GM19238 (cell line): Measurements from ENCODE around the gene PCDHGA7.
A peak's percentile ranks its signal among the peaks of the same experiment; 100 is the strongest.
"Not testable (repeated sequence)": the region's sequence is repeated elsewhere in the genome, so short reads cannot be mapped to it uniquely, and the experiment has no call there.

Experiments
- DNase-seq: peaks from one replicate; pipeline ENCODE4 v3.0.0; 2011; ENCODE audit warnings: low spot score; ENCODE audit not compliant: insufficient read length

The PCDHGA7 gene

DNA sequence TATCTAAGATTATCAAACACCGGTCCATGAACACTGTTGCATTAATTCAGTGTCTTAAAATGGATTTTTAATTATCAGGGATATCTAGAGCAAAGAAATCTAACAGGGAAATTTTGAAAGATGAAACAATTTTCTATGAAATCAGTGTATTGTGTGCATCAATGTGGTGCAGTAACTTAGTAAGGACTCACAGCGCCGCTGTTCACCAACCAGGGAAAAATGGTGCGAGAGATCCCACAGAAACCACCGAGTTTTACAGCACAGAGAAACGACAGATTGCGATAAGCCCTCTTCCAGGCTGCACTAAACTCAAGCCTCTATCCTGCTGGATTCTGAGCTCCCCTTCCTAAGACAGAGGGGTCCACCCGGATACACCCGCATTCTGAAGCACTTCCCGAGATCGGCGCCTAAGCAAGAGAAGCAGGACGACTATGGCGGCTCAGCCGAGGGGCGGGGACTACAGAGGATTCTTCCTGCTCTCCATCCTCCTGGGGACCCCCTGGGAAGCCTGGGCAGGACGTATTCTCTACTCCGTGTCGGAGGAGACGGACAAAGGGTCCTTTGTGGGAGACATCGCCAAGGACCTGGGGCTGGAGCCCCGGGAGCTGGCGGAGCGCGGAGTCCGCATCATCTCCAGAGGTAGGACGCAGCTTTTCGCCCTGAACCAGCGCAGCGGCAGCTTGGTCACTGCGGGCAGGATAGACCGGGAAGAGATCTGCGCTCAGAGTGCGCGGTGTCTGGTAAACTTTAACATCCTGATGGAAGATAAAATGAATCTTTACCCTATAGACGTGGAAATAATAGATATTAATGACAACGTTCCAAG, at the start of gene PCDHGA7:
Gene PCDHGA7, plus strand, starts transcription at position 274 of the 826 bp plus-strand sequence. Its CDS starts 158 bp downstream, at position 432.
- DNase-seq, result no peak

DNA sequence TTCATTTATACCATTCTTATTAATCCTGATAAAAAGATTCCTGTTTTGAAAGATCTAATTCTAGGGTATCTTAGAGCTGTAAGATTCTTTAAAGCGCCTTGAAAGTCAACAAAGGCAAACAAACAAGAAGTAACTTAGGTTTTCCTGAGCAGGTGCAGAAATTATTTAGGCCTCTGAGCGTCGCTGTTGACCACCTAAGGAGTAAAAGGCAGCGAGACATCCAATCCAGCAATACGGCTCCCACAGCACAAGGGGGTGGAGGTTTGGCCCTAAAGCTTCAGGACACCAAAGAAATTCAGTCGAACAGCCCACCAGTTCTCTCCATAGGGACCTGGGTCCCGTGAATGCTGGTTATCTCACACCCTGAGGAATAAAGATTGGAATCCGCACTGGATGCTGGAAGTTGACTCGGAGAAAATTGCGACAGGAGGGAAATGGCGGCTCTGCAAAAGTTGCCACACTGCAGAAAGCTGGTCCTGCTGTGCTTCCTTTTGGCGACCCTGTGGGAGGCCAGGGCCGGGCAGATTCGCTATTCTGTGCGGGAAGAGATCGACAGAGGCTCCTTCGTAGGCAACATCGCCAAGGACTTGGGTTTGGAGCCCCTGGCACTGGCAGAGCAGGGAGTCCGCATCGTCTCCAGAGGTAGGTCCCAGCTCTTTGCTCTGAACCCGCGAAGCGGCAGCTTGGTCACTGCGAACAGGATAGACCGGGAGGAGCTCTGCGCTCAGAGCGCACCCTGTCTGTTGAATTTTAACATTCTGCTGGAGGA, 43.8 kb upstream of the PCDHGA7 start, which contains the start of gene PCDHGA2:
Gene PCDHGA2, plus strand, starts transcription at position 223 of the 769 bp plus-strand sequence.
- DNase-seq, result no peak

DNA sequence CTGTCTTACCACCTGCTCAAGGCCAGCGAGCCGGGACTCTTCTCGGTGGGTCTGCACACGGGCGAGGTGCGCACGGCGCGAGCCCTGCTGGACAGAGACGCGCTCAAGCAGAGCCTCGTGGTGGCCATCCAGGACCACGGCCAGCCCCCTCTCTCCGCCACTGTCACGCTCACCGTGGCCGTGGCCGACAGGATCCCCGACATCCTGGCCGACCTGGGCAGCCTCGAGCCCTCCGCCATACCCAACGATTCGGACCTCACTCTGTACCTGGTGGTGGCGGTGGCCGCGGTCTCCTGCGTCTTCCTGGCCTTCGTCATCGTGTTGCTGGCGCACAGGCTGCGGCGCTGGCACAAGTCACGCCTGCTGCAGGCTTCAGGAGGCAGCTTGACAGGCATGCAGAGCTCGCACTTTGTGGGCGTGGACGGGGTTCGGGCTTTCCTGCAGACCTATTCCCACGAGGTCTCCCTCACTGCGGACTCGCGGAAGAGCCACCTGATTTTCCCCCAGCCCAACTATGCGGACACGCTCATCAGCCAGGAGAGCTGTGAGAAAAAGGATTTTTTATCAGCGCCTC, 41.7 kb upstream of the PCDHGA7 start:
- DNase-seq, result not testable (repeated sequence)

DNA sequence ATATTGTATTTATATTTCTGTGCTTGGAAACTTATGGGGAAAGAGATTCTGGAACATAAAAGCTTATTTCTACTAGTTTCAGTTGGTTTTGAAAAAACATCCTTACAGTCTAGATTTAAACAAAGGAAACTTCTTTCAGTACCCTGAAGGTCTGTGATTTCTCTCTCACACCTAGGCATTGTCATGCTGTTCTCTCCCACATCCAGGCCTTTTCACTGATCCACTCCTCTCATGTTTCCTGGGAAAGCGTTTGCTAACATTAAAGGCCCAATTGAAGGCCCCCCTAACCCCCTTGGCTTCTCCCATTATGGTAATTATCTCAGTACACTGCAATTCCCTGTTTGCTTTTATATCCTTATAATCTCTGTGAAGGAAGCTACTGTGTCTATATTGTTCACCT, 39.8 kb upstream of the PCDHGA7 start:
- no peak for DNase-seq

DNA sequence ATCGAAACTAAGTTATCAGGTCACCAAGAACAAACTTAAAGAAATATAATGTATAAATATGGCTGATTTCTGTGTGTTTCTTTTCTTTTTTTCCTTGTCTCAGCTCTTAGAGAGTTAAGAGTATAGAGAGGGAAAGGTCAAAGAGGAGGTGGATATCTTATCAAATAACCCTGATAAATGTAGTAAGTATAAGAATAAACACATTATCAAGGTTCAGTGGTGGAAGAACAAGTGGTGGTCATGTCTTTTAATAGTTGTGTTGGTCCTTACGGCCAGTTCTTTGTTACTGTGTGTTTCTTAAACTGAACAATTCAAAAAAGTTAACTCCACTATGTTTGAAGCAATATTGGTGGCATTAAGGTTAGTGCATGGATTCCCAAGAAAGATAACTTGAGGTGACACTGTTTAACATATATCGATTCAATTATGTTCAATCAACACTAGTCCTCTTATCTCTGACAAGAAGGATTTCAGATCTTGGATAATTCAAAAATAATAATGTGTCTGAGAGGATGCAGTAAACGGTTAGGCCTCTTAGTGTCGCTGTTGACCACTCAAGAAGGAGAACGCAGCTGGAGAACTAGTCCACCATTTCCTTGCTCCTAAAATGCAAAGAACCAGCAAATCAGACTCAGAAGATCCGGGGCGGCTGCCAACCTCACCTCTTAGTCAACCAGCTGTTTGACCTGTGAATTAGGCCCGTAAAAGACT, 39.1 kb upstream of the PCDHGA7 start, which contains the start of gene PCDHGA3:
Gene PCDHGA3, plus strand, starts transcription at position 588 of the 711 bp plus-strand sequence. CDS start 205 bp downstream, outside the sequence.
- DNase-seq, result no peak

DNA sequence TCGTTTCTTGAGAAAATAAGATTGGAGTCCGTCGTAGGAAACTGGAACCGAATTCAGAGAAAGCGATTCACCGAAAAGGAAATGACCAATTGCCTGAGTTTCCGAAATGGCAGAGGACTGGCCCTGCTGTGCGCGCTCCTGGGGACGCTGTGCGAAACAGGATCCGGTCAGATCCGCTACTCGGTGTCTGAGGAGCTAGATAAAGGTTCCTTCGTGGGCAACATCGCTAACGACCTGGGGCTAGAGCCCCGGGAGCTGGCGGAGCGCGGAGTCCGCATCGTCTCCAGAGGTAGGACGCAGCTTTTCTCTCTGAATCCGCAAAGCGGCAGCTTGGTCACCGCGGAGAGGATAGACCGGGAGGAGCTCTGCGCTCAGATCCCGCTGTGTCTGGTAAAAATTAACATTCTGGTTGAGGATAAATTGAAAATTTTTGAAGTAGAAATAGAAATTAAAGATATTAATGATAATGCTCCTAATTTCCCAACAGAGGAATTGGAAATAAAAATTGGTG, 38.5 kb upstream of the PCDHGA7 start:
- DNase-seq, result no peak

DNA sequence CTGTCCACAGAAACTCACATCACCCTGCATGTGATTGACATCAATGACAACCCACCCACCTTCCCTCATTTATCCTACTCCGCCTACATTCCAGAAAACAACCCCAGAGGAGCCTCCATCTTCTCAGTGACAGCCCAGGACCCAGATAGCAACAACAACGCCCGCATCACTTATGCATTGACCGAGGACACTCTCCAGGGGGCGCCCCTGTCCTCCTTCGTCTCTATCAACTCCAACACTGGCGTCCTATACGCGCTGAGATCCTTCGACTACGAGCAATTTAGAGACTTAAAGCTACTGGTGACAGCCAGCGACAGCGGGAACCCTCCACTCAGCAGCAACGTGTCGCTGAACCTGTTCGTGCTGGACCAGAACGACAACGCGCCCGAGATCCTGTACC, 37.2 kb upstream of the PCDHGA7 start:
- no peak for DNase-seq

DNA sequence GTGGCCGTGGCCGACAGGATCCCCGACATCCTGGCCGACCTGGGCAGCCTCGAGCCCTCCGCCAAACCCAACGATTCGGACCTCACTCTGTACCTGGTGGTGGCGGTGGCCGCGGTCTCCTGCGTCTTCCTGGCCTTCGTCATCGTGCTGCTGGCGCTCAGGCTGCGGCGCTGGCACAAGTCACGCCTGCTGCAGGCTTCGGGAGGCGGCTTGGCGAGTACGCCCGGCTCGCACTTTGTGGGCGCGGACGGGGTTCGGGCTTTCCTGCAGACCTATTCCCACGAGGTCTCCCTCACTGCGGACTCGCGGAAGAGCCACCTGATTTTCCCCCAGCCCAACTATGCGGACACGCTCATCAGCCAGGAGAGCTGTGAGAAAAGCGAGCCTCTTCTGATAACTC, 36.5 kb upstream of the PCDHGA7 start:
- not testable (repeated sequence) for DNase-seq

DNA sequence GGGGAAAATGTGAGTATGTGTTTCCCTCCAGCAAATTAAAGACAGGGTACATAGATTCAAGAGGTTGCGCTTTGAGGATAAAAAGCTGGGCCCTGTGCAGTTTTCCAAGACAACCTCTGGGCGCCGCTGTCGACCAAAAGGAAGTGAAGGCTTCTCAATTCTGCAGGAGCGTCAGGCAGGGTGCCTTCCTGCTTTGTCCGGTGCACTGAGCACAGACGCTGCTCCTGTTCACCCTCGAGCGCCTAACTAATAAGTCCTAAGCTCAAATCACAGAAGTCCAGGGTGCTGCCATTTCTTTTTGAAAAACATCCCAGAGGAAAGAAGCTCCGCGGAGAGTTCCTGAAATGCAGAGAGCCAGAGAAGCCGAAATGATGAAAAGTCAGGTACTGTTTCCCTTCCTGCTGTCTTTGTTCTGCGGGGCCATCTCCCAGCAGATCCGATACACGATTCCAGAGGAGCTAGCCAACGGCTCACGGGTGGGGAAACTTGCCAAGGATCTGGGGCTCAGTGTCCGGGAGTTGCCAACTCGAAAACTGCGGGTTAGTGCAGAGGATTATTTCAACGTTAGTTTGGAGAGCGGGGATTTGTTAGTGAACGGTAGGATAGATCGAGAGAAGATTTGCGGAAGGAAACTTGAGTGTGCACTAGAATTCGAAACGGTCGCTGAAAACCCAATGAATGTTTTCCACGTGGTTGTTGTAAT, 32.5 kb upstream of the PCDHGA7 start, which contains the start of gene PCDHGB1:
Gene PCDHGB1, plus strand, starts transcription at position 183 of the 703 bp plus-strand sequence. Its CDS starts 162 bp downstream, at position 345.
- DNase-seq, result peak; percentile 37

DNA sequence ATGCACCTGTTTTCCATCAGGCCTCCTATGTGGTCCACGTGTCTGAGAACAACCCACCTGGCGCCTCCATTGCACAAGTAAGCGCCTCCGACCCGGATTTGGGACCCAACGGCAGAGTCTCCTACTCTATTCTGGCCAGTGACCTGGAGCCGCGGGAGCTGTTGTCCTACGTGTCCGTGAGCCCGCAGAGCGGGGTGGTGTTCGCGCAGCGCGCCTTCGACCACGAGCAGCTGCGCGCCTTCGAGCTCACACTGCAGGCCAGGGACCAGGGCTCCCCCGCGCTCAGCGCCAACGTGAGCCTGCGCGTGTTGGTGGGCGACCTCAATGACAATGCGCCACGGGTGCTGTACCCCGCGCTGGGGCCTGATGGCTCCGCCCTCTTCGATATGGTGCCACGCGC, 31.0 kb upstream of the PCDHGA7 start:
- no peak for DNase-seq

DNA sequence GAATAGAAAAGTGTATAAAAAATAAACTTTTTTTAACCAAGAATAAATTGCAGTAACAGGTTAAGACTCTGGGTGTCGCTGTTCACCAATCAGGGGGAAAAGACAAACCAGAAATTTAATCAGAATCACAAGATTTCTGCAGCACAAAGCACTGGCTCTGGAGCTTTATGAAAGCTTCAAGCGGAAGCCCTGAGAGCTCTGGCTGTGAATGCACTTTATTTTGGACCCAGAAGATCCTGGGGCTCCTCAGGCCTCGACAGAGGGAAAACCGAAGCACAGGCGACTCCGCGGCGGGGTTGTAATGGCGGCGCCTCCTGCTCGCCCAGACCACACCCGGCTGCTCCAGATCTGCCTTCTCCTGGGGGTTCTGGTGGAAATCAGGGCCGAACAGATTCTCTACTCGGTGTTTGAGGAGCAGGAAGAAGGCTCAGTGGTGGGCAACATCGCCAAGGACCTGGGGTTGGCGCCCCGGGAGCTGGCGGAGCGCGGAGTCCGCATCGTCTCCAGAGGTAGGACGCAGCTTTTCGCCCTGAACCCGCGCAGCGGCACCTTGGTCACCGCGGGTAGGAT, 27.6 kb upstream of the PCDHGA7 start, which contains the start of gene PCDHGA4:
Gene PCDHGA4, plus strand, starts transcription at position 122 of the 570 bp plus-strand sequence. Its CDS starts 87 bp downstream, at position 209.
- DNase-seq, result no peak

DNA sequence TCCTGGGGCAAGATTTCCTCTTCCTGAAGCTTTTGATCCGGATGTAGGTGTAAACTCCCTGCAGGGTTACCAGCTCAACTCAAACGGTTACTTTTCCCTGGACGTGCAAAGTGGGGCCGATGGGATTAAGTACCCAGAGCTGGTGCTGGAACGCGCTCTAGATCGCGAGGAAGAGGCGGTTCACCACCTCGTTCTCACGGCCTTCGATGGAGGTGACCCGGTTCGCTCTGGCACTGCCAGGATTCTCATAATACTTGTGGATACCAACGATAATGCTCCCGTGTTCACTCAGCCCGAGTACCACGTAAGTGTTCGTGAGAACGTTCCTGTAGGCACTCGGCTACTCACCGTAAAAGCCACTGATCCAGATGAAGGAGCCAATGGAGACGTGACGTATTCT, 26.9 kb upstream of the PCDHGA7 start:
- no peak for DNase-seq

DNA sequence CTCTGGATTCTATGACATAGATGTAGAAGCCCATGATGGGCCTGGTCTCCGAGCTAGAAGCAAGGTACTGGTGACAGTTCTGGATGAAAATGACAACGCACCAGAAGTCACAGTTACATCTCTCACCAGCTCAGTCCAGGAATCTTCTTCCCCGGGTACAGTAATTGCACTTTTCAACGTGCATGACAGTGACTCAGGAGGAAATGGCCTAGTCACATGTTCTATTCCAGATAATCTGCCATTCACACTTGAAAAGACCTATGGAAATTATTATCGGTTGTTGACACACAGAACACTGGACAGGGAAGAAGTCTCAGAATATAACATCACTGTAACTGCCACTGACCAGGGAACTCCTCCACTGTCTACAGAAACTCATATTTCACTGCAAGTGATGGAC, 26.4 kb upstream of the PCDHGA7 start:
- no peak for DNase-seq

DNA sequence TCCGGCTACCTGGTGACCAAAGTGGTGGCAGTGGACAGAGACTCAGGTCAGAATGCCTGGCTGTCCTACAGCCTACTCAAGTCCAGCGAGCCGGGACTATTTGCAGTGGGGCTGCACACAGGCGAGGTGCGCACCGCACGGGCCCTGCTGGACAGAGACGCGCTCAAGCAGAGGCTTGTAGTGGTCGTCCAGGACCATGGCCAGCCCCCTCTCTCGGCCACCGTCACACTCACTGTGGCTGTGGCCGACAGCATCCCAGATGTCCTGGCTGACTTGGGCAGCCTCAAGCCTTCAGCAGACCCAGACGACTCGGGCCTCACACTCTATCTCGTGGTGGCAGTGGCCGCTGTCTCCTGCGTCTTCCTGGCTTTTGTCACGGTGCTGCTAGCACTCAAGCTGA, 25.6 kb upstream of the PCDHGA7 start:
- no peak for DNase-seq

DNA sequence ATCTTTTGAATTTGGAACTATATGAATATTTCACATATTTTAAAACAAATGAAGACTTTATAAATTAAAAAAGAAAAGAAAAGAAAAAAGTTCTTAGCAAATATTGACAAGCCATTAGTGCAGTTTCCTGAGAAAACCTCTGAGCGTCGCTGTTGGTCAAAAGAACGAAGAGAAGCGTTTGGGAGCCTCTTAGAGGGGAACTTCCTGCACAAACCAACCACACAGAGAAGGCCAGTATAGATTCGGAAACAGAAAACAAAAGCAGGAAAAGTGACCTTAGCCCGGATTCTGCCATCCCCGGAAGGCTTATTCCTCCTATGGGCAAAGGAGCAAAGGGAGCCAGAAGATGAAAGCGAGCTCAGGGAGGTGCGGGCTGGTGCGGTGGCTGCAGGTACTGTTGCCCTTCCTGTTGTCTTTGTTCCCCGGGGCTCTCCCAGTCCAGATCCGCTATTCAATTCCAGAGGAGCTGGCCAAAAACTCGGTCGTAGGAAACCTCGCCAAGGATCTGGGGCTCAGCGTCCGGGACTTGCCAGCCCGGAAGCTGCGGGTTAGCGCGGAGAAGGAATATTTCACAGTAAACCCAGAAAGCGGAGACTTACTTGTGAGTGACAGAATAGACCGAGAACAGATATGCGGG, 22.6 kb upstream of the PCDHGA7 start, which contains the start of gene PCDHGB2:
Gene PCDHGB2, plus strand, starts transcription at position 205 of the 637 bp plus-strand sequence. Its CDS starts 142 bp downstream, at position 347.
- DNase-seq, result no peak

DNA sequence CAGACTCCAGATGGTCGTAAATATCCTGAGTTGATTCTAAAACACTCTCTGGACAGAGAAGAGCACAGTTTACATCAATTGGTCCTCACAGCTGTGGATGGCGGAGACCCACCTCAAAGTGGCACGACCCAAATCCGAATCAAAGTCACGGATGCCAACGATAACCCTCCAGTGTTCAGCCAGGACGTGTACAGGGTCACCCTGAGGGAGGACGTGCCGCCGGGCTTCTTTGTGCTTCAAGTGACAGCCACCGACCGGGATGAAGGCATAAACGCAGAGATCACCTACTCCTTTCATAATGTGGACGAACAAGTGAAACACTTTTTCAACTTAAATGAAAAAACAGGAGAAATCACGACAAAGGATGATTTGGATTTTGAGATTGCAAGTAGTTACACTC, 21.9 kb upstream of the PCDHGA7 start:
- no peak for DNase-seq

DNA sequence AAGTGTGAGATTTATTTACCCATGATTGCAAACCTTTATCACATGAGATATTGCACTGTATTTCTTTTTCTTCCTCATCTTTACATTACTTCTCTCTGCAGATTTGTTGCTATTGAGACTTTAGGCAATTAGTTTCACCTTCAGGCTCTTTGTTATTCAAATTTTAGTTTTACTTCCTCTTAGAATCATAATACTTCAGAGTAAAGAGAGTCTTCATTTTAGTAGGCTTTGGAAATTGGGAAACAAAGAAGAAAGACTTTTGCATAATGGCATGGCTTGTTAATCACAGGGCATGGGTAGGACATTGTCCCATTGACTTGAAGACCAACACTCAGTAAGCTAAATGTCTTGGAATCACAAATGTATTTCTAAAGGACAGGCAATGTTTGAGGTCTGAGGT, 19.8 kb upstream of the PCDHGA7 start:
- no peak for DNase-seq

DNA sequence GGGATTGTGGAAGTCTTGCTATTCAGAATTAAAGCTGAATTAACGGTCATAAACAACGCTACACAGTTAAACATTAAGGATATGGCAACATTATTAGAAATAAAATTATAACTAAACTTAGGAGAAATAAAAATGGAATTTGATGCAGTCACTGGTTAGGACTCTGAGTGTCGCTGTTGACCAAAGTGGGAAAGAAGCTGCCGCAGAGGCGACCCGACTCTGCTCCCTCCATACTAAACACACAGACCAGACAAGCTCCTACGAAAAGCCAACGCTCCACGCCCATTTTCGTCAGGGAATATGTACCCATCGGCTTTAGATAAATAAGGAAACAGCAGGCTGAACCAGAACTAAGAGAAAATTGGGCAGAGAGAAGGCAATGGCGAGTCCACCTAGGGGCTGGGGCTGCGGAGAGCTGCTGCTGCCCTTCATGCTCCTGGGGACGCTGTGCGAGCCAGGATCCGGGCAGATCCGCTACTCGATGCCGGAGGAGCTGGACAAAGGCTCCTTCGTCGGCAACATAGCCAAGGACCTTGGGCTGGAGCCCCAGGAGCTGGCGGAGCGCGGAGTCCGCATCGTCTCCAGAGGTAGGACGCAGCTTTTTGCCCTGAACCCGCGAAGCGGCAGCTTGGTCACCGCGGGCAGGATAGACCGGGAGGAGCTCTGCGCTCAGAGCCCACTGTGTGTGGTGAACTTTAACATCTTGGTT, 18.4 kb upstream of the PCDHGA7 start, which contains the start of gene PCDHGA5:
Gene PCDHGA5, plus strand, starts transcription at position 211 of the 709 bp plus-strand sequence. Its CDS starts 169 bp downstream, at position 380.
- DNase-seq, result no peak
